ENCODE results near the gene GET4. TPM values are rescaled to one million over a fixed set of nuclear protein-coding genes. Genes with fewer than 3 reads are reported as not detected.
"Not testable (repeated sequence)": the region's sequence is repeated elsewhere in the genome, so short reads cannot be mapped to it uniquely, and the experiment has no call there.

Gene GET4
- total RNA-seq, 6 experiments from 2014 or later: 21.3 to 26.3 (median 25.5) TPM

DNA sequence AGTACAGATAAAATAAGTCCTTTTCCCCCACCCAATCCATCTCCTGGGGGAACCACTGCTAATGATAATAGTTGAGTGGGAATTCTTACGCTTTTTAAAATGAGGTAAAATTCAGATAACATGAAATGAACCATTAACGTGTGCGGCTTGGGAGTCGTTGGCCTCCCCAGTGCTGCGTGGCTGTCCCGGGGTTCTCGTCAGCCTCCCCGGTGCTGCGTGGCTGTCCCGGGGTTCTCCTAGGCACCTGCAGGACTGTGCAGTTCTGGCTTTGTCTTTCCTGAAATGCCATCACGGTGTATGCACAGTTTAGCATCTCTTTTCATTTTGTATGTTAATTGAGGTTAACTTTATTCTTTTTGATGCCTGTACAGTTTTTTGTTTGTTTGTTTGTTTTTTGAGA, 30.6 kb upstream of the GET4 start:
- no peaks in the 10 kb centered on the region; the same call in 1 of the 2 replicates for H3K27me3 Mint-ChIP-seq (ENCODE audit: insufficient read depth)
- no peak overlapping the region for H3K4me3 Mint-ChIP-seq
- no peaks in the 10 kb centered on the region for H3K4me1 Mint-ChIP-seq (ENCODE audit: low read depth)
- TF ChIP-seq, protein P1, sequence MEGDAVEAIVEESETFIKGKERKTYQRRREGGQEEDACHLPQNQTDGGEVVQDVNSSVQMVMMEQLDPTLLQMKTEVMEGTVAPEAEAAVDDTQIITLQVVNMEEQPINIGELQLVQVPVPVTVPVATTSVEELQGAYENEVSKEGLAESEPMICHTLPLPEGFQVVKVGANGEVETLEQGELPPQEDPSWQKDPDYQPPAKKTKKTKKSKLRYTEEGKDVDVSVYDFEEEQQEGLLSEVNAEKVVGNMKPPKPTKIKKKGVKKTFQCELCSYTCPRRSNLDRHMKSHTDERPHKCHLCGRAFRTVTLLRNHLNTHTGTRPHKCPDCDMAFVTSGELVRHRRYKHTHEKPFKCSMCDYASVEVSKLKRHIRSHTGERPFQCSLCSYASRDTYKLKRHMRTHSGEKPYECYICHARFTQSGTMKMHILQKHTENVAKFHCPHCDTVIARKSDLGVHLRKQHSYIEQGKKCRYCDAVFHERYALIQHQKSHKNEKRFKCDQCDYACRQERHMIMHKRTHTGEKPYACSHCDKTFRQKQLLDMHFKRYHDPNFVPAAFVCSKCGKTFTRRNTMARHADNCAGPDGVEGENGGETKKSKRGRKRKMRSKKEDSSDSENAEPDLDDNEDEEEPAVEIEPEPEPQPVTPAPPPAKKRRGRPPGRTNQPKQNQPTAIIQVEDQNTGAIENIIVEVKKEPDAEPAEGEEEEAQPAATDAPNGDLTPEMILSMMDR (IDR thresholded peaks at IDR 0.05): no peak
- DNase-seq: no peak
- H3K9me3 Mint-ChIP-seq: no peaks in the 10 kb centered on the region; the same call in 1 of the 2 replicates
- H3K36me3 Mint-ChIP-seq (ENCODE audit: low read depth): peaks cover 26% of the 10 kb centered on the region
- no peak overlapping the region for H3K27ac Mint-ChIP-seq

DNA sequence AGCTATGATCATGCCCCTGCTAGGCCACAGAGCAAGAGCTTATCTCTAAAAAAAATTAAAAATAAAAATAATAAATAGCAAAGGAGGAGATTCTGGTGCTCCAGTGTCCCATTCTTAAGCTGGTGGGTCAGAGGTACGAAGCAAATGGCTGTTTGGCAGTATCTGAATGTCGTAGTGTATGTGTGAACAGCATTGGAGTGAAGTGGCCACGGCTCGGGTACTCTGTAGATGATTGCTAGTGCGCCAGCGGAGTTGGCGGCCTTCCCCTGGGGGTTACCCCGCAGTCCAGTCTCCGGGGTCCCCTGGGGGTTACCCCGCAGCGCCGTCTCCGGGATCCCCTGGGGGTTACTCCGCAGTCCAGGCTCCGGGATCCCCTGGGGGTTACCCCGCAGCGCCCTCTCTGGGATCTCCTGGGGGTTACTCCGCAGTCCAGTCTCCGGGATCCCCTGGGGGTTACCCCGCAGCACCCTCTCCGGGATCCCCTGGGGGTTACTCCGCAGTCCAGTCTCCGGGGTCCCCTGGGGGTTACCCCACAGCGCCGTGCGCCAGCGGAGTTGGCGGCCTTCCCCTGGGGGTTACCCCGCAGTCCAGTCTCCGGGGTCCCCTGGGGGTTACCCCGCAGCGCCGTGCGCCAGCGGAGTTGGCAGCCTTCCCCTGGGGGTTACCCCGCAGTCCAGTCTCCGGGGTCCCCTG, 29.2 kb upstream of the GET4 start:
- H3K27ac Mint-ChIP-seq; H3K4me3 Mint-ChIP-seq; H3K27me3 Mint-ChIP-seq (ENCODE audit: insufficient read depth); H3K9me3 Mint-ChIP-seq; DNase-seq; H3K4me1 Mint-ChIP-seq (ENCODE audit: low read depth): not testable (repeated sequence)
- peaks cover 26% of the 10 kb centered on the region for H3K36me3 Mint-ChIP-seq (ENCODE audit: low read depth)

- not testable (repeated sequence) for H3K4me3 Mint-ChIP-seq; DNase-seq; H3K4me1 Mint-ChIP-seq (ENCODE audit: low read depth); H3K27ac Mint-ChIP-seq; H3K27me3 Mint-ChIP-seq (ENCODE audit: insufficient read depth); H3K9me3 Mint-ChIP-seq
- peaks cover 30% of the 10 kb centered on the region for H3K36me3 Mint-ChIP-seq (ENCODE audit: low read depth)
These were observed 28.6 kb upstream of the GET4 start for GRCh38 chr7:847728-848127.

DNA sequence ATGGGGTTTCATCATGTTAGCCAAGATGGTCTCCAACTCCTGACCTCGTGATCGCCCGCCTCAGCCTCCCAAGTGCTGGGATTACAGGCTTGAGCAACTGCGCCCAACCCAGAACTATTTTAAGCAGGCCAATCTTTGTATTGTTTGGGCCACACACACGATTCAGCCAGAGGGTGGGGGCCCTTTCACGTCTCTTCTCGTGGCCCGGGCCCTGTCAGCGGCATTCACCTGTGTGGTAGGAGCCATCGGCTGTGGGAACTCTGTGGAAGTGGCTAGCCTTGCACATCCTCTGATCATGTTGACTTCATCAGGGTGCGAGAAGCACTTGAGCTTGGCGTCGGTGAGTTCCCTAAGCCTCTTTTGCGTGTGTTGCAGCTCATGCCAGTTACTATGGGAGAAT, 27.2 kb upstream of the GET4 start:
- H3K27ac Mint-ChIP-seq: no peak overlapping the region
- TF ChIP-seq, protein P1 (IDR thresholded peaks at IDR 0.05): no peak
- no peaks in the 10 kb centered on the region; the same call in 1 of the 2 replicates for H3K27me3 Mint-ChIP-seq (ENCODE audit: insufficient read depth)
- peaks cover 36% of the 10 kb centered on the region for H3K36me3 Mint-ChIP-seq (ENCODE audit: low read depth)
- H3K9me3 Mint-ChIP-seq: no peaks in the 10 kb centered on the region; the same call in 1 of the 2 replicates
- DNase-seq: no peak
- no peaks in the 10 kb centered on the region for H3K4me1 Mint-ChIP-seq (ENCODE audit: low read depth)
- H3K4me3 Mint-ChIP-seq: no peak overlapping the region

DNA sequence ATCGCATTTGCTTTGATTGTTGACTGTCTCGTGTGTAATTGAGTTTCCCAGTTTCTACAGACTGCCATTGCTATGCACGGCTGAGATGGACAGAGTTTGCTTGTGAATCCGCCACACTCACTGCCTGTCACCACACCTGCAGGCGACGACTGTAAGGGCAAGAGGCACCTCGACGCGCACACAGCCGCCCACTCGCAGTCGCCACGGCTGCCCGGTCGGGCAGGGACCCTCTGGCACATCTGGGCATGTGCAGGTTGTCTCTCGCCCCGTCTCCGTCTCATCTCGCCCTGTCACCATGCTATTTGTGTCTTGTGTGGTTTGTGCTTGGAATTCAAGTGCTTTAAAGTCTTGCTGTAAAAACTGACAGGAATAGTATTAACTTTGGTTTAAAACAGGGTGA, 26.6 kb upstream of the GET4 start:
- H3K27ac Mint-ChIP-seq: no peak overlapping the region
- no peak overlapping the region for H3K4me3 Mint-ChIP-seq
- TF ChIP-seq, protein P1 (IDR thresholded peaks at IDR 0.05): no peak
- no peaks in the 10 kb centered on the region; the same call in 1 of the 2 replicates for H3K9me3 Mint-ChIP-seq
- no peaks in the 10 kb centered on the region for H3K4me1 Mint-ChIP-seq (ENCODE audit: low read depth)
- H3K36me3 Mint-ChIP-seq (ENCODE audit: low read depth): peaks cover 40% of the 10 kb centered on the region
- H3K27me3 Mint-ChIP-seq (ENCODE audit: insufficient read depth): no peaks in the 10 kb centered on the region; the same call in 1 of the 2 replicates
- no peak for DNase-seq

GRCh38 chr7:851204-851603, 25.1 kb upstream of the GET4 start:
- Mint-ChIP-seq H3K27me3 (ENCODE audit: insufficient read depth) (no peaks in the 10 kb centered on the region; the same call in 1 of the 2 replicates), H3K4me1 (ENCODE audit: low read depth) (no peaks in the 10 kb centered on the region), H3K9me3 (no peaks in the 10 kb centered on the region; the same call in 1 of the 2 replicates), H3K27ac (no peak overlapping the region), H3K36me3 (ENCODE audit: low read depth) (peaks cover 34% of the 10 kb centered on the region), H3K4me3 (no peak overlapping the region)
- DNase-seq: no peak
- TF ChIP-seq, protein P1 (IDR thresholded peaks at IDR 0.05): no peak

All from HFFc6 (cell line).